Measurements from ENCODE around the gene KRT86. TPM values are rescaled to one million over a fixed set of nuclear protein-coding genes. Genes with fewer than 3 reads are reported as not detected.

Gene KRT86
- total RNA-seq, 3 donors from 2014 or later (not counting 1 experiment from before 2014, with no cell fraction given), result 2.0 to 3.6 (median 2.7) TPM

DNA sequence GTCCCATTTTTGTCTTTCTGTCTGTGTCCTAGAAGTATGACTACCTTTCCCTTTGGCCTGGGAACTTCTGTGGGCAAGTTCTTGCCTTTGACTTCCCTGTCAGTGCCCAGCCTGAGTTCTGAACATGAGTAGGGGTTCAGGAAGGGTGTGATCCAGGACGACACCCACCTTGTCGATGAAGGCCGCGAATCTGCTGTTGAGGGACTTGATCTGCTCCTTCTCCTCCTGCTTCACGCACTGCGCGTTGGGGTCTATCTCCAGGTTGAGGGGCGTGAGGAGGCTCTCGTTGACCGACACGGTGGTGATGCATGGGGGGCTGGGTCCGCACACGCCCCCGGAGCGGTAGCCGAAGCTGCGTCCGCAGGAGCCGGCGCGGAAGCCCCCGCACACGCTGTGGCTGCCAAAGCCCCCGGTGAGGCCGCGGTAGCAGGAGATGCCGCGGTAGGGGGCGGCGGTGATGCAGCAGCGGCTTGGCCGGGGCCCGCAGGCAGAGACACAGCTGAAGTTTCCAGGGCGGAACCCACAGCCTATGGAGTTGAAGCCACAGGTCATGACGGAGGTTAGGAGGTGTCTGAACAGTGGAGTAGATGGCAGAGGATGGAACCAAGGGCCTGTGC lies 46.4 kb downstream of the KRT86 start, which contains the start of gene KRT83:
Gene KRT83, minus strand, starts transcription at position 615 of the 617 bp plus-strand sequence. Its CDS starts 63 bp downstream, at position 552.
- intact Hi-C loops (cut with micrococcal nuclease), result no loop called here
- WGBS (ENCODE audit: insufficient coverage), result 72% methylated on average over 35 of the region's 35 CpGs
- H3K27ac ChIP-seq (ENCODE audit: low read length), result no peak within 1 kb of the TSS
- H3K27ac Mint-ChIP-seq, result no peak within 1 kb of the TSS
- H3K4me1 Mint-ChIP-seq, result peaks cover 7 to 11% of the 10 kb centered on the region in 2 donors
- no peaks in the 10 kb centered on the region for H3K36me3 ChIP-seq (ENCODE audit: control insufficient read depth, insufficient read depth, low read length)
- TF ChIP-seq, protein P1, sequence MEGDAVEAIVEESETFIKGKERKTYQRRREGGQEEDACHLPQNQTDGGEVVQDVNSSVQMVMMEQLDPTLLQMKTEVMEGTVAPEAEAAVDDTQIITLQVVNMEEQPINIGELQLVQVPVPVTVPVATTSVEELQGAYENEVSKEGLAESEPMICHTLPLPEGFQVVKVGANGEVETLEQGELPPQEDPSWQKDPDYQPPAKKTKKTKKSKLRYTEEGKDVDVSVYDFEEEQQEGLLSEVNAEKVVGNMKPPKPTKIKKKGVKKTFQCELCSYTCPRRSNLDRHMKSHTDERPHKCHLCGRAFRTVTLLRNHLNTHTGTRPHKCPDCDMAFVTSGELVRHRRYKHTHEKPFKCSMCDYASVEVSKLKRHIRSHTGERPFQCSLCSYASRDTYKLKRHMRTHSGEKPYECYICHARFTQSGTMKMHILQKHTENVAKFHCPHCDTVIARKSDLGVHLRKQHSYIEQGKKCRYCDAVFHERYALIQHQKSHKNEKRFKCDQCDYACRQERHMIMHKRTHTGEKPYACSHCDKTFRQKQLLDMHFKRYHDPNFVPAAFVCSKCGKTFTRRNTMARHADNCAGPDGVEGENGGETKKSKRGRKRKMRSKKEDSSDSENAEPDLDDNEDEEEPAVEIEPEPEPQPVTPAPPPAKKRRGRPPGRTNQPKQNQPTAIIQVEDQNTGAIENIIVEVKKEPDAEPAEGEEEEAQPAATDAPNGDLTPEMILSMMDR (IDR thresholded peaks at IDR 0.05), result no peak
- no peak for DNase-seq
- H3K4me1 ChIP-seq (ENCODE audit: control insufficient read depth, insufficient read depth, low read length), result no peaks in the 10 kb centered on the region
- no peaks in the 10 kb centered on the region for H3K9me3 Mint-ChIP-seq
- H3K27me3 Mint-ChIP-seq (ENCODE audit: low read depth in 2 of 2), result peaks cover 39 to 46% of the 10 kb centered on the region in 2 donors
- H3K36me3 Mint-ChIP-seq, result no peaks in the 10 kb centered on the region
- no peak within 1 kb of the TSS for H3K4me3 ChIP-seq (ENCODE audit: low read length)
- no peak within 1 kb of the TSS for H3K4me3 Mint-ChIP-seq
- ATAC-seq, result no peak
- no peaks in the 10 kb centered on the region for H3K27me3 ChIP-seq (ENCODE audit: control insufficient read depth, insufficient read depth, low read length)
- H3K9me3 ChIP-seq (ENCODE audit: control insufficient read depth, insufficient read depth, low read length), result no peaks in the 10 kb centered on the region

DNA sequence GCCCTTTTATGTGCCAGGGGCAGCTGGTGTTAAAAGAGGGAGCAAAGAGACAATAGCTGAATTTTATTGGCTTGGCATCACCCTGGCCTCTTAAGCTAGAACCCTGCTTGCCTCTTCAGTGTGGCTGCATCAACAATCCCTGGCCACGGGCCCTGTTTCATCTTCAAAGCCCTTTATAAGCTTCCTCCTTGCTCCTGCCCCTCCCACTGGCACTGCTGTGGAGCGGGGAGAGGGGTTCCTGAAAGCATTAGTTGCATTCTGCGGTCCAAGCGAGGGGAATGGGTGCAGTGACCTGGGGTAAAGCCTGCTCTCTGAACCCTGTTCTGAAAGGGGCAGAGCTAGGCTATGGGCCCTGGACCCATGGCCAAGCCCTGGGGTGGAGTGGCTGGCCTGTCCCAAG lies 47.0 kb downstream of the KRT86 start:
- Mint-ChIP-seq H3K4me1 (peaks cover 7 to 11% of the 10 kb centered on the region in 2 donors), H3K27ac (no peak overlapping the region), H3K27me3 (ENCODE audit: low read depth in 2 of 2) (peaks cover 43 to 52% of the 10 kb centered on the region in 2 donors), H3K36me3 (no peaks in the 10 kb centered on the region), H3K4me3 (no peak overlapping the region), H3K9me3 (no peaks in the 10 kb centered on the region)
- Histone ChIP-seq H3K4me3 (ENCODE audit: low read length) (no peak overlapping the region), H3K27me3 (ENCODE audit: control insufficient read depth, insufficient read depth, low read length) (no peaks in the 10 kb centered on the region), H3K9me3 (ENCODE audit: control insufficient read depth, insufficient read depth, low read length) (no peaks in the 10 kb centered on the region), H3K27ac (ENCODE audit: low read length) (no peak overlapping the region), H3K36me3 (ENCODE audit: control insufficient read depth, insufficient read depth, low read length) (no peaks in the 10 kb centered on the region), H3K4me1 (ENCODE audit: control insufficient read depth, insufficient read depth, low read length) (no peaks in the 10 kb centered on the region)
- WGBS (ENCODE audit: insufficient coverage), result 64% methylated on average over 4 of the region's 4 CpGs
- DNase-seq, result no peak
- intact Hi-C loops (cut with micrococcal nuclease), result no loop called here
- TF ChIP-seq, protein P1 (IDR thresholded peaks at IDR 0.05), result no peak
- no peak for ATAC-seq

DNA sequence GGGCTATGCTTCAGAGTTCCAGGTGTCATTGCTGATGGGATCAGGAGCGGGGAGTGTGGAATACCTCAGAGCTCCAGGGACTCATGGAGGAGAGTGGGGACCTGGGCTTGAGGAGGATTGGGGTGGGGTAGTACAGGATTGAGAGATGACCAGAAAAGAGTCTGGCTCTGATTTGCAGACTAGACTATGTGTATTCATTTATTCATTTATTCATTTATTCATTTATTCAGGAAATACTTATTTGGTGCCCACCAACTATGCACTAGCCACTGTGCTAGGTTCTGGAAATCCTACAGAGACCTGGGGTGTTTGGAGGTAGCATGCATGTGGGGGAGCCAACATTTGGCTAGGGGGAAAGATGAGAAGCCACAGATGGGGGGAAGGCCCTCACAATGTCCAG lies 47.6 kb downstream of the KRT86 start:
- Mint-ChIP-seq H3K27me3 (ENCODE audit: low read depth in 2 of 2) (peaks cover 47 to 54% of the 10 kb centered on the region in 2 donors), H3K4me1 (peaks cover 8 to 12% of the 10 kb centered on the region in 2 donors), H3K36me3 (no peaks in the 10 kb centered on the region), H3K27ac (no peak overlapping the region), H3K9me3 (no peaks in the 10 kb centered on the region), H3K4me3 (no peak overlapping the region)
- H3K36me3 ChIP-seq (ENCODE audit: control insufficient read depth, insufficient read depth, low read length), result no peaks in the 10 kb centered on the region
- H3K27me3 ChIP-seq (ENCODE audit: control insufficient read depth, insufficient read depth, low read length), result no peaks in the 10 kb centered on the region
- H3K4me3 ChIP-seq (ENCODE audit: low read length), result no peak overlapping the region
- no peaks in the 10 kb centered on the region for H3K9me3 ChIP-seq (ENCODE audit: control insufficient read depth, insufficient read depth, low read length)
- WGBS (ENCODE audit: insufficient coverage), result 89% methylated on average over 1 of the region's 1 CpG
- intact Hi-C loops (cut with micrococcal nuclease), result no loop called here
- ATAC-seq, result no peak
- DNase-seq, result no peak
- H3K4me1 ChIP-seq (ENCODE audit: control insufficient read depth, insufficient read depth, low read length), result no peaks in the 10 kb centered on the region
- H3K27ac ChIP-seq (ENCODE audit: low read length), result no peak overlapping the region
- TF ChIP-seq, protein P1 (IDR thresholded peaks at IDR 0.05), result no peak

DNA sequence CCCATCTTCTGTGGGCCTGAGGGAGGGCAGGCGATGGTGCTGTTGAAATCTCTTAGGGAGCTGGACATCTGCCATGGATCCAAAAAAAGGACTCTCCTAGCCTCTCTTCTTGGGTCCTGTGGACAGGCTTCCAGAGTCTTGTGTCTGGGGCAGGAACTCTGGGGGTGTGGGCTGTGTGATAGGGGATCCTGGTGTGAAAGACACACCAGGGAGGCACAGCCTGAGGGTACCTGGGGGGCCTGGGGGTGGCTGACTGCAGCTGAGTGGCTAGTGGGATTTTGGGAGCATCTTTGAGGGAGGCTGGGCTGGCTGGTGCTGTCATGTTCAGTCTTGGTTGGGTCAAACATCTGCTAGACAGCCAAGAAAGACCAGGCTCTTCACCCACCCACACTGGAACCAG lies 48.6 kb downstream of the KRT86 start:
- Mint-ChIP-seq H3K27ac (no peak overlapping the region), H3K27me3 (ENCODE audit: low read depth in 2 of 2) (peaks cover 54 to 60% of the 10 kb centered on the region in 2 donors), H3K36me3 (no peaks in the 10 kb centered on the region), H3K4me3 (no peak overlapping the region), H3K9me3 (no peaks in the 10 kb centered on the region), H3K4me1 (peaks cover 15 to 21% of the 10 kb centered on the region in 2 donors)
- TF ChIP-seq, protein P1 (IDR thresholded peaks at IDR 0.05), result no peak
- Histone ChIP-seq H3K36me3 (ENCODE audit: control insufficient read depth, insufficient read depth, low read length) (no peaks in the 10 kb centered on the region), H3K4me1 (ENCODE audit: control insufficient read depth, insufficient read depth, low read length) (peaks cover 3% of the 10 kb centered on the region), H3K9me3 (ENCODE audit: control insufficient read depth, insufficient read depth, low read length) (no peaks in the 10 kb centered on the region), H3K27me3 (ENCODE audit: control insufficient read depth, insufficient read depth, low read length) (no peaks in the 10 kb centered on the region), H3K4me3 (ENCODE audit: low read length) (no peak overlapping the region), H3K27ac (ENCODE audit: low read length) (no peak overlapping the region)
- ATAC-seq, result no peak
- intact Hi-C loops (cut with micrococcal nuclease), result no loop called here
- 65% methylated on average over 1 of the region's 1 CpG for WGBS (ENCODE audit: insufficient coverage)
- no peak for DNase-seq
